ENCODE data around the gene MYO5B.

The MYO5B gene

GRCh38 chr18:49967636-49968313 is 227.2 kb downstream of the MYO5B start:
- in situ Hi-C loops (cut with HindIII; ENCODE audit: low pct_ligation_motif_present, low pct_unique_long_range_greater_than_20kb, low sequenced_read_pairs) = no loop called here
- no peak for DNase-seq

- in situ Hi-C loops (cut with HindIII; ENCODE audit: low pct_ligation_motif_present, low pct_unique_long_range_greater_than_20kb, low sequenced_read_pairs) = no loop called here
- peak; percentile 85 for DNase-seq
These were observed 227.8 kb downstream of the MYO5B start for GRCh38 chr18:49967171-49967570.

- DNase-seq = no peak
- in situ Hi-C loops (cut with HindIII; ENCODE audit: low pct_ligation_motif_present, low pct_unique_long_range_greater_than_20kb, low sequenced_read_pairs) = no loop called here
These were observed 228.9 kb downstream of the MYO5B start for GRCh38 chr18:49966090-49966489.

- DNase-seq = no peak
- in situ Hi-C loops (cut with HindIII; ENCODE audit: low pct_ligation_motif_present, low pct_unique_long_range_greater_than_20kb, low sequenced_read_pairs) = no loop called here
These were observed 231.7 kb downstream of the MYO5B start for GRCh38 chr18:49963217-49963616.

- in situ Hi-C loops (cut with HindIII; ENCODE audit: low pct_ligation_motif_present, low pct_unique_long_range_greater_than_20kb, low sequenced_read_pairs) = no loop called here
- no peak for DNase-seq
These were observed 233.7 kb downstream of the MYO5B start for GRCh38 chr18:49961271-49961670.

- in situ Hi-C loops (cut with HindIII; ENCODE audit: low pct_ligation_motif_present, low pct_unique_long_range_greater_than_20kb, low sequenced_read_pairs) = no loop called here
- DNase-seq = no peak
These were observed 234.6 kb downstream of the MYO5B start for GRCh38 chr18:49960376-49960775.

GRCh38 chr18:49959176-49959575 is 235.8 kb downstream of the MYO5B start:
- in situ Hi-C loops (cut with HindIII; ENCODE audit: low pct_ligation_motif_present, low pct_unique_long_range_greater_than_20kb, low sequenced_read_pairs) = no loop called here
- DNase-seq = no peak

GRCh38 chr18:49955263-49955662 is 239.7 kb downstream of the MYO5B start:
- in situ Hi-C loops (cut with HindIII; ENCODE audit: low pct_ligation_motif_present, low pct_unique_long_range_greater_than_20kb, low sequenced_read_pairs) = no loop called here
- no peak for DNase-seq

GRCh38 chr18:49953391-49953790 is 241.6 kb downstream of the MYO5B start:
- in situ Hi-C loops (cut with HindIII; ENCODE audit: low pct_ligation_motif_present, low pct_unique_long_range_greater_than_20kb, low sequenced_read_pairs) = no loop called here

GRCh38 chr18:49949951-49950395 is 245.0 kb downstream of the MYO5B start:
- in situ Hi-C loops (cut with HindIII; ENCODE audit: low pct_ligation_motif_present, low pct_unique_long_range_greater_than_20kb, low sequenced_read_pairs) = no loop called here
- no peak for DNase-seq

More at GRCh38 chr18:49953391-49953790, 241.6 kb downstream of the MYO5B start:
- no peak for DNase-seq

- in situ Hi-C loops (cut with HindIII; ENCODE audit: low pct_ligation_motif_present, low pct_unique_long_range_greater_than_20kb, low sequenced_read_pairs) = no loop called here
- DNase-seq = no peak
These were observed 246.0 kb downstream of the MYO5B start for GRCh38 chr18:49948975-49949374.

- in situ Hi-C loops (cut with HindIII; ENCODE audit: low pct_ligation_motif_present, low pct_unique_long_range_greater_than_20kb, low sequenced_read_pairs) = no loop called here
- DNase-seq = no peak
These were observed 250.3 kb downstream of the MYO5B start for GRCh38 chr18:49944663-49945062.

- no peak for DNase-seq
- in situ Hi-C loops (cut with HindIII; ENCODE audit: low pct_ligation_motif_present, low pct_unique_long_range_greater_than_20kb, low sequenced_read_pairs) = no loop called here
These were observed 258.1 kb downstream of the MYO5B start for GRCh38 chr18:49936821-49937220.

GRCh38 chr18:49935215-49935614 is 259.7 kb downstream of the MYO5B start:
- in situ Hi-C loops (cut with HindIII; ENCODE audit: low pct_ligation_motif_present, low pct_unique_long_range_greater_than_20kb, low sequenced_read_pairs) = no loop called here
- no peak for DNase-seq

- DNase-seq = no peak
- in situ Hi-C loops (cut with HindIII; ENCODE audit: low pct_ligation_motif_present, low pct_unique_long_range_greater_than_20kb, low sequenced_read_pairs) = no loop called here
These were observed 260.5 kb downstream of the MYO5B start for GRCh38 chr18:49934457-49934856.

GRCh38 chr18:49933530-49934128 is 261.3 kb downstream of the MYO5B start:
- no peak for DNase-seq
- in situ Hi-C loops (cut with HindIII; ENCODE audit: low pct_ligation_motif_present, low pct_unique_long_range_greater_than_20kb, low sequenced_read_pairs) = no loop called here

GRCh38 chr18:49931760-49932159 is 263.2 kb downstream of the MYO5B start:
- in situ Hi-C loops (cut with HindIII; ENCODE audit: low pct_ligation_motif_present, low pct_unique_long_range_greater_than_20kb, low sequenced_read_pairs) = no loop called here

GRCh38 chr18:49931179-49931578 is 263.8 kb downstream of the MYO5B start:
- no peak for DNase-seq
- in situ Hi-C loops (cut with HindIII; ENCODE audit: low pct_ligation_motif_present, low pct_unique_long_range_greater_than_20kb, low sequenced_read_pairs) = no loop called here

More at GRCh38 chr18:49931760-49932159, 263.2 kb downstream of the MYO5B start:
- no peak for DNase-seq

- no peak for DNase-seq
These were observed 268.7 kb downstream of the MYO5B start for GRCh38 chr18:49926106-49926745.

More at GRCh38 chr18:49926106-49926745, 268.7 kb downstream of the MYO5B start:
- in situ Hi-C loops (cut with HindIII; ENCODE audit: low pct_ligation_motif_present, low pct_unique_long_range_greater_than_20kb, low sequenced_read_pairs) = no loop called here
